Measurements from ENCODE around the gene ABCD2. TPM values are rescaled to one million over a fixed set of nuclear protein-coding genes. Genes with fewer than 3 reads are reported as not detected.

The ABCD2 gene
- total and polyA plus RNA-seq, 2 donors = 1.4 to 5.1 TPM

DNA sequence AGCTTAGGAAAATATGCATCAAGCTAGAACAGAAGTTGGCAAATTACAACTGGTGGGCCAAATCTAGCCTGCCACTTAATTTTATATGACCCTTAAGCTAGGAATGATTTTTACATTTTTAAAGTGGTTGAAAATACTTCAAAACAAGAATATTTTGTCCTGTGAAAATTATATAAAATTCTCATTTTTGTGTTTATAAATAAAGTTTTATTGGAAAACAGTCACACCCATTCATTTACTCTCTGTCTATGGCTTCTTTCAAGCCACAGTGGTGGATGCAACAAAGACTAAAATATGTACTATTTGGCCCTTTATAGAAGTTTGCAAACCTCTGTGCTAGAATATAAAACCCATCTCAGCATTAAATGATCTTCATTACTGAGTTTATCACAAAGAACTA is 2.1 kb upstream of the ABCD2 start:
- Histone ChIP-seq H3K4me3 (ENCODE audit: low read depth, low read length) (no peak overlapping the region), H3K27ac (ENCODE audit: low read depth) (no peak overlapping the region), H3K4me1 (ENCODE audit: insufficient read depth) (no peaks in the 10 kb centered on the region), H3K36me3 (ENCODE audit: insufficient read depth) (no peaks in the 10 kb centered on the region)
- no peak for DNase-seq (ENCODE audit: extremely low spot score)

DNA sequence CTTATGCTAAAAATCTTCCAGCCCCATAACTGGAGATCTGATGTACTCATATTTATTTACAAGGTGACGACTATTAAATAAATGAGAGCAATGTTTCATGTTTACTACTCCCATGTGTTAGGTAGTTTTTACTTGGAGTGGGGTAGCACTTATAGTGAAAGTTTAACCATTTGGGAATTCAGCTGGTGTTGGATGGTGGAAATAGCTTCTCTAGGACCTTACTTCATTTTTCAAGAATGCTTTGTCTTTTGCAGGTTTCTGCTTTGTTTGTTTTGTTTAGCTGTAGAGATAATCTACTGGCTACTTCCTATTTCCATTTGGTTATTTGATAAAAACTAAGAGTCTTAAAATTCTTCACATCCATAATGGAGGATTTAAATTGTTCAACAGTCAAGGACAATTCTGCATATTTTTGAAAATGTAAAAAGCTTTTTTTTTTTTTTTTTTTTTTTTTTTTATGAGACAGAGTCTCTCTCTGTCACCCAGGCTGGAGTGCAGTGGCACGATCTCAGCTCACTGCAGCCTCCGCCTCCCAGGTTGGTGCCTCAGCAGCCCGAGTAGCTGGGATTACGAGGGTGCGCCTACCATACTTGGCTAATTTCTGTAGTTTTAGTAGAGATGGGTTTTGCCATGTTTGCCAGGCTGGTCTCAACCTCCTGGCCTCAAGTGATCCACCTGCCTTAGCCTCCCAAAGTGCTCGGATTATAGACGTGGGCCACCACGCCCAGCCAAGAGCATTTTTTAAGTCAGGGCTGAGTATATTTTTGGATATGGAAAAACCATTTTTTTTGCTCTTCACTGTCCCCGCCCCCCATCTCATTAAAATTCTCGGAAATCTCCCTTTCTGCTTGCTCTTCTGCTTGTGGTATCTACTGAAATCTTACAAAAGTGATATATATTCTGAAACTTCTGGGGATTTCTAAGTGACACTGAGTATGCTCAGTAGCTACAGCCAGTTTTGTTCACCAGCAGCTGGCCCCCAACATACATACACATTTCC is 1.4 kb upstream of the ABCD2 start:
- Histone ChIP-seq H3K4me3 (ENCODE audit: low read depth, low read length) (peak overlapping the region; percentile 44), H3K27ac (ENCODE audit: low read depth) (no peak overlapping the region), H3K4me1 (ENCODE audit: insufficient read depth) (no peaks in the 10 kb centered on the region), H3K36me3 (ENCODE audit: insufficient read depth) (no peaks in the 10 kb centered on the region)
- DNase-seq (ENCODE audit: extremely low spot score) = no peak
- WGBS = 57% methylated on average over 11 of the region's 11 CpGs

DNA sequence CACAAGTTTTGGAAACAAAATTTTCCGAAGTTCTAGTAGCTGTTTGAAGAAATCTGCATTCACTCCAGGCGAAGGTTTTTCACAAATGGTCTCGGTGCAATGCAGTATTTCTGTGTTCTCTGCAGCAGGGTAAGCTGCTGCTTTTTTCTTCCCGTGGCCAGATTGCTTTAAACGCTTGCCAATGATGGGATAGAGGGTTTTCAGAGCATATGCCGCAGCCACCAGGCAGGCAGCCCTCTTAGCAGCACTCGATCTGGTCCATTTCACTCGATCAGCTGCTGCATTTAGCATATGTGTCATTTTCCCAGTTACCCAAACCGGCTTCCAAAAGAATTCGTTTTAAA is 315 bp downstream of the ABCD2 start:
- DNase-seq (ENCODE audit: extremely low spot score) = no peak
- Histone ChIP-seq H3K27ac (ENCODE audit: low read depth) (no peak overlapping the region), H3K4me1 (ENCODE audit: insufficient read depth) (no peaks in the 10 kb centered on the region), H3K4me3 (ENCODE audit: low read depth, low read length) (peak overlapping the region; percentile 44), H3K36me3 (ENCODE audit: insufficient read depth) (no peaks in the 10 kb centered on the region)
- 9% methylated on average over 10 of the region's 10 CpGs for WGBS

DNA sequence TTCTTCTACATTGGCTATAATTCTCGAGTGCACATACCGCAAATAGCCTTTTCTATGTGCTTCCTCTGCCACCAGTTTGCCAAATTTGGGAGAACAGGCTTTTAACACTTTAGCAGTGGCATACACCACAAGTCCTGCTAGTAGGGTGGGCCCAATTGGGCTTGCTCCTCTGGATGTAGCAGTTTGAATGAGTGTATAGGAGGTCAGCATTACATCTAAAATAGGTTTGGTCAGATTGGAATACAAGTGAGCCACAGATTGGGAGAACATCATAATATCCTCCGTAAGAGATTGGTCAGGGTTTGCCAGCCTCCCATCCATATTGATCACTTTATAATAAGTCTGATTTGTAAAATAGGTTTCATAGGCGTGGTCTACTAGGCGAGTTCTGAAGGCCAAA is 902 bp downstream of the ABCD2 start:
- WGBS = 60% methylated on average over 5 of the region's 5 CpGs
- DNase-seq (ENCODE audit: extremely low spot score) = no peak
- no peaks in the 10 kb centered on the region for H3K36me3 ChIP-seq (ENCODE audit: insufficient read depth)
- H3K4me1 ChIP-seq (ENCODE audit: insufficient read depth) = no peaks in the 10 kb centered on the region
- no peak overlapping the region for H3K27ac ChIP-seq (ENCODE audit: low read depth)
- H3K4me3 ChIP-seq (ENCODE audit: low read depth, low read length) = peak overlapping the region; percentile 44

DNA sequence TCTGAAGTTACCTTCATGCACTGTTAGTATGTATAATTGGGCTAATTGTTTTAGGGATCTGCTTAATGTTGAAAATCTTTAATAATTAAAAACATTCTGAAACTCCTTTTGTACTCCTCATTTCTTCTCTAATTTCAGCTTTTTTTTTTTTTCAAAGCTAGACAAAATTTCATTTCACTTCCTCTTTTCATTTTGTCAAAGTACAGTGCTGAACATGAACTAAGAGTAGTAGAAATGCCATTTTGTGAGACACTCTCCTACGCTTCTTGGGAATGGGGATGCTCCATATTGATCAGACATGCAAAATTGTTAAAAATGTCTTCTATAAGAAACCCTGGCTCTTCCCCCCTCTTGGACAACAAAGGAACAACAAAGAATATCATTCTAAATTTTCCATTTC is 1.7 kb downstream of the ABCD2 start:
- no peak for DNase-seq (ENCODE audit: extremely low spot score)
- Histone ChIP-seq H3K4me1 (ENCODE audit: insufficient read depth) (no peaks in the 10 kb centered on the region), H3K4me3 (ENCODE audit: low read depth, low read length) (no peak overlapping the region), H3K27ac (ENCODE audit: low read depth) (no peak overlapping the region), H3K36me3 (ENCODE audit: insufficient read depth) (no peaks in the 10 kb centered on the region)
- 75% methylated on average over 1 of the region's 1 CpG for WGBS

DNA sequence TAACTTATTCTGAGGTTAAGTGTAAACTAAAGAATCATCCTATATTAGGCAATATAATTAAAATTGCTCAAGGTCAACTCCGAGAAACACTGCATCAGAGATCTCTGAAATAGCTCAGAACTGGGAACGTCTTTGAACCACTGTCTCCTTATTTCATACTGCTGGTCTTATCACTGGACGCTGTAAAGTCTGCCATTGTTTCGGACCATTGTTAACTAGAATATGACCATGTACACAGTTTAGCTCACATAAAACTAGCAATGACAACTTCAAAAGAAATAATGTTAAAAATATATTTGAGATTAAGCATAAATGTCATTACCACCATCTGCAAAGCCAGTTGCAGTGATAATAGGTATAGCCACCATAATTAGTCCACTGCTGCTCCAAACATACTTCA is 2.9 kb downstream of the ABCD2 start:
- Histone ChIP-seq H3K4me1 (ENCODE audit: insufficient read depth) (no peaks in the 10 kb centered on the region), H3K36me3 (ENCODE audit: insufficient read depth) (no peaks in the 10 kb centered on the region), H3K4me3 (ENCODE audit: low read depth, low read length) (no peak overlapping the region), H3K27ac (ENCODE audit: low read depth) (no peak overlapping the region)
- 71% methylated on average over 4 of the region's 4 CpGs for WGBS
- DNase-seq (ENCODE audit: extremely low spot score) = no peak

DNA sequence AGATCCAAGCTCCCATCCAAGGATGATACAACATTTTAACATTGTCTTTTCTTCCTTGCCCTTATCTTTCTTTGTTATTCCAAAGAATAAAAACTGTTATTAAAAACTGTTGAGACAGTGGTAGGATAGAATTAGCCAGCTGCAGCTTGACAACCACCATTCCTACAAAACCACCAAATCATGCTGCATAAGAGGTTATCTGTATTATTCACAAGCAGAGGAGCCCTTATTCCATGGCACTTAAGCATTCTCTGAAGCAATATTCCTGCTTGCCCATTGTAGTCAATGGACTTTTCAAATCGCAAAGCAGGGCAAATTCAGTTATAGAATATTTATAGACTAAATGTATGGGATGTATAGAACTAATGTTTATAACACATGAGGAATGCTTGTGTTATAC is 3.4 kb downstream of the ABCD2 start:
- Histone ChIP-seq H3K36me3 (ENCODE audit: insufficient read depth) (no peaks in the 10 kb centered on the region), H3K4me3 (ENCODE audit: low read depth, low read length) (no peak overlapping the region), H3K27ac (ENCODE audit: low read depth) (peak overlapping the region; percentile 23), H3K4me1 (ENCODE audit: insufficient read depth) (no peaks in the 10 kb centered on the region)
- WGBS = 76% methylated on average over 1 of the region's 1 CpG
- DNase-seq (ENCODE audit: extremely low spot score) = no peak

GRCh38 chr12:39613525-39613924 is 6.1 kb downstream of the ABCD2 start:
- DNase-seq (ENCODE audit: extremely low spot score) = no peak
- Histone ChIP-seq H3K4me3 (ENCODE audit: low read depth, low read length) (no peak overlapping the region), H3K36me3 (ENCODE audit: insufficient read depth) (no peaks in the 10 kb centered on the region), H3K4me1 (ENCODE audit: insufficient read depth) (no peaks in the 10 kb centered on the region), H3K27ac (ENCODE audit: low read depth) (no peak overlapping the region)
- WGBS = 90% methylated on average over 2 of the region's 2 CpGs

DNA sequence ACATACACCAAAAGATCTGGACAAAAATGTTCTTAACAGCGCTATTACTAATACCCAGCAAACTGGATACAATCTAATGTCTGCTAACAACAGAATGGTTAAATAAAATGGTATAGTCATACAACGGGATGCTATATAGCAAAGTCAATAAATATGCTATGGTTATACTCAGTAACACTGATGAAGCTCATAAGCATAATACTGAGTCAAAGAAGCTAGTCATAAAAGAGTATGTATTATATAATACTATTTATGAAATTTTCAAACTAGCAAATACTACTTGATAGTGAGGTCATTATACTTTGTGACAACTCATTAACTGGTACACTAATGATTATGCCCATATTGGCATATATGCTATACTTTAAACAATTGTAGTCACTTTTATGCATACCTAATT is 7.4 kb downstream of the ABCD2 start:
- H3K4me3 ChIP-seq (ENCODE audit: low read depth, low read length) = no peak overlapping the region
- no peaks in the 10 kb centered on the region for H3K4me1 ChIP-seq (ENCODE audit: insufficient read depth)
- DNase-seq (ENCODE audit: extremely low spot score) = no peak
- no peaks in the 10 kb centered on the region for H3K36me3 ChIP-seq (ENCODE audit: insufficient read depth)
- WGBS = 92% methylated on average over 2 of the region's 2 CpGs
- H3K27ac ChIP-seq (ENCODE audit: low read depth) = no peak overlapping the region

GRCh38 chr12:39611818-39612217 is 7.8 kb downstream of the ABCD2 start:
- Histone ChIP-seq H3K4me1 (ENCODE audit: insufficient read depth) (no peaks in the 10 kb centered on the region), H3K36me3 (ENCODE audit: insufficient read depth) (no peaks in the 10 kb centered on the region), H3K27ac (ENCODE audit: low read depth) (no peak overlapping the region), H3K4me3 (ENCODE audit: low read depth, low read length) (no peak overlapping the region)
- no peak for DNase-seq (ENCODE audit: extremely low spot score)
- WGBS = 53% methylated on average over 2 of the region's 2 CpGs

DNA sequence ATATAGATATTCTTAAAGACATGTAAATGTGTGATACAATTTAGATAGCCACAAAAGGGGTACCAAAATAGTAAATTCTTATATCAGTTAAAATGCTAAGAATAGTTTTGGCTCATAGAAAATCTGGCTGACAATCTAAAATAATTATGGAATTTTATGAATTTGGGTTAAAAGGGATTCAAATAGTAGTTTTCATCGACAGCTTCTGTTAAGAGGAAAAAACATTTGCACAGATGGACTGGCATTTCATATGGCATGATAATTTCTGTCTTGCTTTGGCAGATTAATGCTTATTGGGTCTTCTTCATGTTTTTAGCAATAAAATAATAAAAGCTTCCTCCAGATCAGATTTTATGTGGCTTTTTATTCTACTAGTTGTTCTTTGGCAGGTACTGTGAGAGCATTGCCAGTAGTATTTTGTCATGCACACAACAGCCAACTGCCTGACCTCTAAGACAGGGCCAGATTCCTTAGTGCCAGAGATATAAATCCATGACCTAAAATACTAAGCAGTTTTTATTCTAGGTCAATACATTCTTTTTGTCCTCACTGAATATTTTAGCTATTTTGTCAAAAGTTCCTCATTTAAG is 9.1 kb downstream of the ABCD2 start:
- no peak overlapping the region for H3K4me3 ChIP-seq (ENCODE audit: low read depth, low read length)
- WGBS = 91% methylated on average over 1 of the region's 1 CpG
- H3K36me3 ChIP-seq (ENCODE audit: insufficient read depth) = no peaks in the 10 kb centered on the region
- H3K27ac ChIP-seq (ENCODE audit: low read depth) = no peak overlapping the region
- H3K4me1 ChIP-seq (ENCODE audit: insufficient read depth) = no peaks in the 10 kb centered on the region
- no peak for DNase-seq (ENCODE audit: extremely low spot score)

DNA sequence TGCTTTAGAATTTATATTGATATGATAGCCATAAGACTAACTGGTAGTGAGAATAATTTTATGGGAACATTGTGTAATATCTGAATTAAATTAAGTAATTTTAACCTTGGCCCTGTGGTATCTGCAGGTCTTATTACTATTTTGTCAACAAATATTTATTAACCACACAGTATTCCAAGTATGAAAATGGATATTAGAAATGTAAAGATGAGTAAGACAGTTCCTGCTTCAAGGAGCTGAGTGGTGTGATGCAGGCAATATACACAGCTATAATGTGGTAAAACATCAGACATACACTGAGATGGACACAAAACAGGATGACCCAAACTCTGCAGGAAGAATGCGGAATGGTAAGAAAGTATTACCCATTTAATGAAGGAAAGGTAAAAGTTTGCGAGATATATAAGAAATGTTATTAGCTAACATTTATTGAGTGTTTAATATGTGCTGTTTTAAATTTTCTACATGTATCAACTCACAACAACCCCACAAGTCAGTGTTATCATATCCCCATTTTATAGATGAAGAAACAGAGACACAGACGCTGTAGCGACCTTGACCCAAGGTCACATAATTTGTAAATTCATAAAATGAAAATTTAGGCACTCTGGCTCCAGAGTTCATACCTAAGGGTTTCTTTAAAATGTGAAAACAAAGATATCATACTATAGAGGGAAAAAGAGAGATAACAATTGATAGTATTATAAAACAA is 12.7 kb downstream of the ABCD2 start:
- H3K27ac ChIP-seq (ENCODE audit: low read depth) = no peak overlapping the region
- H3K36me3 ChIP-seq (ENCODE audit: insufficient read depth) = no peaks in the 10 kb centered on the region
- no peak overlapping the region for H3K4me3 ChIP-seq (ENCODE audit: low read depth, low read length)
- 95% methylated on average over 4 of the region's 4 CpGs for WGBS
- no peak for DNase-seq (ENCODE audit: extremely low spot score)
- no peaks in the 10 kb centered on the region for H3K4me1 ChIP-seq (ENCODE audit: insufficient read depth)

DNA sequence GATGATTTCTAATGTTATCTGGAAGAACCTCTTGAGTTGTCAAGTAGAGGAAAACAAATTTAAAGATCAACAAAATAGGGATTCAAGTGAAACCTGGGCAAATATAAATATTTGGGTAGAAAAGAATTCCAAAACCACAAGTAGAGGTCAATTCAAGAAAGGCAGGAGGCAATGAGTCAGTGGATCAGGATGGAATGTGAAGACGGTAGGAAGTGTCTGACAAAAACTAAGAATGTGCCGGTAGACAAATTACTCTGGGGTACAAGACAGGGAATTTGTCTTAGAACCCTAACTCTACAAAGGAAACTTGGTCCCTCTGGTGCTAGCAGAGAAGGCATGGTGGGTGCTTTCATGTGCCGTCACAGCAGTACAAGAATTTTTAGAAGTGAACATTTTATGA is 13.6 kb downstream of the ABCD2 start:
- Histone ChIP-seq H3K4me1 (ENCODE audit: insufficient read depth) (no peaks in the 10 kb centered on the region), H3K4me3 (ENCODE audit: low read depth, low read length) (no peak overlapping the region), H3K36me3 (ENCODE audit: insufficient read depth) (no peaks in the 10 kb centered on the region), H3K27ac (ENCODE audit: low read depth) (no peak overlapping the region)
- no peak for DNase-seq (ENCODE audit: extremely low spot score)
- 68% methylated on average over 3 of the region's 3 CpGs for WGBS

DNA sequence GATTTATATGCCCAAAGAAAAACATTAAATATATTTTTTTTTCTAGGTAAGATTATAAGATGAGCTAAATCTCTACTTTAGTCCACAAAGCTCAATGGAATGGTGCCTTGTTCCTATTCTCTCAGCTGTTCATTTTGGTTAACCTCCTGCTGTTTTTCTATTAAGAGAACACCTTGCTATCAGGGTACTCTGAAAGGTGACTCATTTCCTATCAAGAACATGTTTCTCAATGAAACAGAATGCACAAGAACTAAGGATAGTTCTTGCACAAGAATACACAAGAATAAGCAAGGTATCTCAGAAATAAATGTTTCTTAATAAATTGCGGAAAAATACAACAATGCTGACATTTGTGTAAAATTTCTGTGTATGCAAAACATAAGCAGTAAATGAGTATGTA is 14.1 kb downstream of the ABCD2 start:
- DNase-seq (ENCODE audit: extremely low spot score) = no peak

More for the DNA sequence above, 14.1 kb downstream of the ABCD2 start:
- no peaks in the 10 kb centered on the region for H3K4me1 ChIP-seq (ENCODE audit: insufficient read depth)
- 98% methylated on average over 1 of the region's 1 CpG for WGBS
- no peak overlapping the region for H3K4me3 ChIP-seq (ENCODE audit: low read depth, low read length)
- H3K36me3 ChIP-seq (ENCODE audit: insufficient read depth) = no peaks in the 10 kb centered on the region
- H3K27ac ChIP-seq (ENCODE audit: low read depth) = no peak overlapping the region
